Measurements from ENCODE around the gene NDST3.

DNA sequence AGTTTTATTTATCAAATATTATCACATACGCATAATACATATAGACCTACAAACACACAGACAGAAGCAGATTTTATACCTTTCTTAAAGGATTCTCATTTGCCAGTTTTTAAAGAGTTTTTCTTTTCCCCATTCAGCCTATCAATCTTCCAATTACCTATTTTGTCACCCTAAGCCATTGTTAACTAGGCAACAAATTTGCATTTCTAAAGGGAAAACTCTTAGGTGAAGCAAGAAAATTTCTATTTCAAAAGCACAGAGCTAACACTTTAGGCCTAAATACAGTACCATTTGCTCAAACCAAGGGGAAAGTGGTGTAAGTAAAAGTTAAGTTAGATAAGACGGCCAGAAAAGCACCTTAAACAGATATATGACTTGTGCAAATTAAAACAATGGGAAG lies 156.6 kb downstream of the NDST3 start:
- no peak for TF ChIP-seq ARNTL (CRISPR knock-in tag; IDR thresholded peaks at IDR 0.05; ENCODE audit: borderline replicate concordance, low read depth)
- no peak for TF ChIP-seq CSDC2 (CRISPR knock-in tag; IDR thresholded peaks at IDR 0.05)
- TF ChIP-seq, protein P1, sequence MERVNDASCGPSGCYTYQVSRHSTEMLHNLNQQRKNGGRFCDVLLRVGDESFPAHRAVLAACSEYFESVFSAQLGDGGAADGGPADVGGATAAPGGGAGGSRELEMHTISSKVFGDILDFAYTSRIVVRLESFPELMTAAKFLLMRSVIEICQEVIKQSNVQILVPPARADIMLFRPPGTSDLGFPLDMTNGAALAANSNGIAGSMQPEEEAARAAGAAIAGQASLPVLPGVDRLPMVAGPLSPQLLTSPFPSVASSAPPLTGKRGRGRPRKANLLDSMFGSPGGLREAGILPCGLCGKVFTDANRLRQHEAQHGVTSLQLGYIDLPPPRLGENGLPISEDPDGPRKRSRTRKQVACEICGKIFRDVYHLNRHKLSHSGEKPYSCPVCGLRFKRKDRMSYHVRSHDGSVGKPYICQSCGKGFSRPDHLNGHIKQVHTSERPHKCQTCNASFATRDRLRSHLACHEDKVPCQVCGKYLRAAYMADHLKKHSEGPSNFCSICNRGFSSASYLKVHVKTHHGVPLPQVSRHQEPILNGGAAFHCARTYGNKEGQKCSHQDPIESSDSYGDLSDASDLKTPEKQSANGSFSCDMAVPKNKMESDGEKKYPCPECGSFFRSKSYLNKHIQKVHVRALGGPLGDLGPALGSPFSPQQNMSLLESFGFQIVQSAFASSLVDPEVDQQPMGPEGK (CRISPR knock-in tag; IDR thresholded peaks at IDR 0.05; ENCODE audit: borderline replicate concordance): no peak
- no peak for TF ChIP-seq RARB (CRISPR knock-in tag; IDR thresholded peaks at IDR 0.05)
- TF ChIP-seq BACH2 (CRISPR knock-in tag; IDR thresholded peaks at IDR 0.05; ENCODE audit: borderline replicate concordance): no peak
- no peak for TF ChIP-seq ZFP3 (CRISPR knock-in tag; IDR thresholded peaks at IDR 0.05)
- no peak for TF ChIP-seq ZFP30 (CRISPR knock-in tag; IDR thresholded peaks at IDR 0.05)
